ENCODE data around the gene MAN1A1.

The MAN1A1 gene

GRCh38 chr6:119226089-119226488 is 123.5 kb downstream of the MAN1A1 start:
- Histone ChIP-seq H4K20me1 (ENCODE audit: insufficient read depth) (no peaks in the 10 kb centered on the region), H2AFZ (ENCODE audit: low read depth) (no peak overlapping the region), H3K4me1 (ENCODE audit: low read depth, poor library complexity, severe bottlenecking) (peaks cover 5% of the 10 kb centered on the region), H3K27me3 (ENCODE audit: insufficient read depth, low read depth) (no peaks in the 10 kb centered on the region), H3K27ac (no peak overlapping the region), H3K4me3 (IDR thresholded peaks at IDR 0.05; ENCODE audit: insufficient read depth, low read depth, low read length) (no peak overlapping the region), H3K9ac (no peak overlapping the region), H3K79me2 (ENCODE audit: insufficient read depth, low read depth) (no peaks in the 10 kb centered on the region), H3K4me2 (no peak overlapping the region), H3K36me3 (ENCODE audit: insufficient read depth) (no peaks in the 10 kb centered on the region)
- TF ChIP-seq CTCF (conservative IDR thresholded peaks at IDR 0.05; ENCODE audit: low read depth, low read length), result no peak

- Histone ChIP-seq H3K4me3 (IDR thresholded peaks at IDR 0.05; ENCODE audit: insufficient read depth, low read depth, low read length) (no peak overlapping the region), H3K4me1 (ENCODE audit: low read depth, poor library complexity, severe bottlenecking) (peaks cover 5% of the 10 kb centered on the region), H3K79me2 (ENCODE audit: insufficient read depth, low read depth) (no peaks in the 10 kb centered on the region), H4K20me1 (ENCODE audit: insufficient read depth) (no peaks in the 10 kb centered on the region), H3K9ac (no peak overlapping the region), H3K4me2 (no peak overlapping the region), H2AFZ (ENCODE audit: low read depth) (no peak overlapping the region), H3K27ac (no peak overlapping the region), H3K27me3 (ENCODE audit: insufficient read depth, low read depth) (no peaks in the 10 kb centered on the region), H3K36me3 (ENCODE audit: insufficient read depth) (no peaks in the 10 kb centered on the region)
- TF ChIP-seq CTCF (conservative IDR thresholded peaks at IDR 0.05; ENCODE audit: low read depth, low read length), result no peak
These were observed 125.4 kb downstream of the MAN1A1 start for GRCh38 chr6:119224095-119224701.

GRCh38 chr6:119220452-119220851 is 129.1 kb downstream of the MAN1A1 start:
- H4K20me1 ChIP-seq (ENCODE audit: insufficient read depth), result no peaks in the 10 kb centered on the region
- no peak overlapping the region for H3K4me2 ChIP-seq
- H2AFZ ChIP-seq (ENCODE audit: low read depth), result no peak overlapping the region
- TF ChIP-seq CTCF (conservative IDR thresholded peaks at IDR 0.05; ENCODE audit: low read depth, low read length), result no peak
- no peak overlapping the region for H3K9ac ChIP-seq
- H3K4me3 ChIP-seq (IDR thresholded peaks at IDR 0.05; ENCODE audit: insufficient read depth, low read depth, low read length), result no peak overlapping the region
- H3K27ac ChIP-seq, result no peak overlapping the region
- peaks cover 5% of the 10 kb centered on the region for H3K4me1 ChIP-seq (ENCODE audit: low read depth, poor library complexity, severe bottlenecking)
- no peaks in the 10 kb centered on the region for H3K27me3 ChIP-seq (ENCODE audit: insufficient read depth, low read depth)
- H3K79me2 ChIP-seq (ENCODE audit: insufficient read depth, low read depth), result no peaks in the 10 kb centered on the region
- H3K36me3 ChIP-seq (ENCODE audit: insufficient read depth), result no peaks in the 10 kb centered on the region

- no peak overlapping the region for H3K4me2 ChIP-seq
- peaks cover 5% of the 10 kb centered on the region for H3K4me1 ChIP-seq (ENCODE audit: low read depth, poor library complexity, severe bottlenecking)
- no peaks in the 10 kb centered on the region for H4K20me1 ChIP-seq (ENCODE audit: insufficient read depth)
- no peak for TF ChIP-seq CTCF (conservative IDR thresholded peaks at IDR 0.05; ENCODE audit: low read depth, low read length)
- no peaks in the 10 kb centered on the region for H3K36me3 ChIP-seq (ENCODE audit: insufficient read depth)
- H3K4me3 ChIP-seq (IDR thresholded peaks at IDR 0.05; ENCODE audit: insufficient read depth, low read depth, low read length), result no peak overlapping the region
- no peaks in the 10 kb centered on the region for H3K79me2 ChIP-seq (ENCODE audit: insufficient read depth, low read depth)
- H3K27me3 ChIP-seq (ENCODE audit: insufficient read depth, low read depth), result no peaks in the 10 kb centered on the region
- no peak overlapping the region for H3K27ac ChIP-seq
- no peak overlapping the region for H3K9ac ChIP-seq
- H2AFZ ChIP-seq (ENCODE audit: low read depth), result no peak overlapping the region
These were observed 131.0 kb downstream of the MAN1A1 start for GRCh38 chr6:119218548-119218947.
